ENCODE results near the gene BUD31. TPM values are rescaled to one million over a fixed set of nuclear protein-coding genes. Genes with fewer than 3 reads are reported as not detected.

BUD31 gene
- total and polyA plus RNA-seq, 2 experiments from 2014 or later: 77.1 to 247 TPM

DNA sequence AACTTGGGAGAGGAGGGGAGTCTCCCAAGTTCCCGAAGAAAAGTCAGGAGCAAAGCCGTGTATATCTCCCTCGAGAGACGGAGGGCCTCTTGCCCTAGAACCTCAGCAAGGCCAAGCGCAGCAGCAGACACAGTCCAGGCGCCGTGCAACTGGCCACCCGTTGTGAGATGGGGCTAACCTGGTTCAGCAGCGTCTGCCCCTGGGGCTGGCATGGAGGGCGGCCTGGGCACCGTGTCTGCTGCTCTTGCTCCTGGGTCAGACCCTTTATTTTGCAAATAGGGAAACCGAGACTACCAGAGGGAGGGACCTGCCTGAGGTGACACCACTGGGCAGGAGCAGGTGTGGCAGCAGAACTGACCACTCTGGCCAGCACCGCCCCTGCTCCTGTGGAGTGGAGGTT, 43.8 kb downstream of the BUD31 start (continued):
- TF ChIP-seq ZNF114 (CRISPR knock-in tag; IDR thresholded peaks at IDR 0.05): no peak
- no peak for TF ChIP-seq EZH2 (IDR thresholded peaks at IDR 0.05; ENCODE audit: low read depth, unreplicated experiment)
- no peak for TF ChIP-seq STAT1 (IDR thresholded peaks at IDR 0.05; ENCODE audit: unreplicated experiment)

DNA sequence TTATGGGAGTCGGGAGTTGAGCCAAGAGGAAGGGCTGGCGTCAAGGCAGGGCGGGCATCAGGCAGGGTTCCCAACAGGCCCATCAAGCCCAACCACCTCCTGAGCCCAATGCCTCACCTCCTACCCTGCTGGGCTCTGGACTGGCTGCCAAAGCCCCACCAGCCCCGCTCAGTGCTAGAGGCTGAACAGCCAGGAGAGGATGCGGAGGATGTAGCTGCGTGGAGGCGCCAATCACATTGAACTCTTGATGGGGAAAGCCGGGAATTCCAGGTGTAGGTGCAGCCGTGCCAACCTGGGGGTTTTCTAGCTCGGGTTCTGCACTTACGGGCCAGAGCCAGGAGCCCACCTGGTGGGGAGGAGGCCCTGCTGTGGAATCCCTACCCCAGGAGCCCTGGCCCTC, 44.3 kb downstream of the BUD31 start:
- no peaks in the 10 kb centered on the region for H3K9me3 Mint-ChIP-seq
- no peak overlapping the region for H3K4me3 Mint-ChIP-seq
- H3K27me3 Mint-ChIP-seq (ENCODE audit: insufficient read depth, low read depth, poor library complexity): peaks cover 24% of the 10 kb centered on the region
- H4K20me1 ChIP-seq (replicated peaks; ENCODE audit: insufficient read depth): peaks cover 10% of the 10 kb centered on the region
- peaks cover 92% of the 10 kb centered on the region for H3K36me3 Mint-ChIP-seq (ENCODE audit: low read depth)
- ATAC-seq (no peak), DNase-seq (ENCODE audit: low spot score) (no peak)
- peaks cover 6% of the 10 kb centered on the region; the same call in 1 of the 2 replicates for H3K79me2 ChIP-seq (replicated peaks; ENCODE audit: insufficient read depth)
- H3K36me3 ChIP-seq (ENCODE audit: insufficient read depth): peaks cover 16% of the 10 kb centered on the region
- H3K4me1 ChIP-seq (ENCODE audit: insufficient read depth): no peaks in the 10 kb centered on the region
- peaks cover 28% of the 10 kb centered on the region for H3F3A ChIP-seq (replicated peaks; ENCODE audit: low read depth)
- no peaks in the 10 kb centered on the region for H3K4me1 Mint-ChIP-seq
- H2AFZ ChIP-seq: no peak overlapping the region
- H3K27me3 ChIP-seq (ENCODE audit: insufficient read depth): no peaks in the 10 kb centered on the region
- TF ChIP-seq CREB1 (CRISPR knock-in tag; IDR thresholded peaks at IDR 0.05; ENCODE audit: low read depth) (no peak), POLR2AphosphoS5 (IDR thresholded peaks at IDR 0.05; ENCODE audit: low read depth) (no peak), NANOG (IDR thresholded peaks at IDR 0.05; ENCODE audit: borderline replicate concordance) (no peak), ZNF331 (CRISPR knock-in tag; IDR thresholded peaks at IDR 0.05; ENCODE audit: low read depth) (no peak), ZNF114 (CRISPR knock-in tag; IDR thresholded peaks at IDR 0.05) (no peak), CTCF (conservative IDR thresholded peaks at IDR 0.05; ENCODE audit: low read depth in 2 of 2) (no peak), EZH2phosphoT487 (IDR thresholded peaks at IDR 0.05; ENCODE audit: unreplicated experiment) (no peak), EZH2 (IDR thresholded peaks at IDR 0.05; ENCODE audit: low read depth, unreplicated experiment) (no peak), STAT1 (IDR thresholded peaks at IDR 0.05; ENCODE audit: unreplicated experiment) (no peak), REST (IDR thresholded peaks at IDR 0.05; ENCODE audit: unreplicated experiment) (no peak), JUNB (IDR thresholded peaks at IDR 0.05; ENCODE audit: unreplicated experiment) (no peak)
- TF ChIP-seq, protein P1, sequence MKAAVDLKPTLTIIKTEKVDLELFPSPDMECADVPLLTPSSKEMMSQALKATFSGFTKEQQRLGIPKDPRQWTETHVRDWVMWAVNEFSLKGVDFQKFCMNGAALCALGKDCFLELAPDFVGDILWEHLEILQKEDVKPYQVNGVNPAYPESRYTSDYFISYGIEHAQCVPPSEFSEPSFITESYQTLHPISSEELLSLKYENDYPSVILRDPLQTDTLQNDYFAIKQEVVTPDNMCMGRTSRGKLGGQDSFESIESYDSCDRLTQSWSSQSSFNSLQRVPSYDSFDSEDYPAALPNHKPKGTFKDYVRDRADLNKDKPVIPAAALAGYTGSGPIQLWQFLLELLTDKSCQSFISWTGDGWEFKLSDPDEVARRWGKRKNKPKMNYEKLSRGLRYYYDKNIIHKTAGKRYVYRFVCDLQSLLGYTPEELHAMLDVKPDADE (IDR thresholded peaks at IDR 0.05): no peak
- TF ChIP-seq, protein P2, sequence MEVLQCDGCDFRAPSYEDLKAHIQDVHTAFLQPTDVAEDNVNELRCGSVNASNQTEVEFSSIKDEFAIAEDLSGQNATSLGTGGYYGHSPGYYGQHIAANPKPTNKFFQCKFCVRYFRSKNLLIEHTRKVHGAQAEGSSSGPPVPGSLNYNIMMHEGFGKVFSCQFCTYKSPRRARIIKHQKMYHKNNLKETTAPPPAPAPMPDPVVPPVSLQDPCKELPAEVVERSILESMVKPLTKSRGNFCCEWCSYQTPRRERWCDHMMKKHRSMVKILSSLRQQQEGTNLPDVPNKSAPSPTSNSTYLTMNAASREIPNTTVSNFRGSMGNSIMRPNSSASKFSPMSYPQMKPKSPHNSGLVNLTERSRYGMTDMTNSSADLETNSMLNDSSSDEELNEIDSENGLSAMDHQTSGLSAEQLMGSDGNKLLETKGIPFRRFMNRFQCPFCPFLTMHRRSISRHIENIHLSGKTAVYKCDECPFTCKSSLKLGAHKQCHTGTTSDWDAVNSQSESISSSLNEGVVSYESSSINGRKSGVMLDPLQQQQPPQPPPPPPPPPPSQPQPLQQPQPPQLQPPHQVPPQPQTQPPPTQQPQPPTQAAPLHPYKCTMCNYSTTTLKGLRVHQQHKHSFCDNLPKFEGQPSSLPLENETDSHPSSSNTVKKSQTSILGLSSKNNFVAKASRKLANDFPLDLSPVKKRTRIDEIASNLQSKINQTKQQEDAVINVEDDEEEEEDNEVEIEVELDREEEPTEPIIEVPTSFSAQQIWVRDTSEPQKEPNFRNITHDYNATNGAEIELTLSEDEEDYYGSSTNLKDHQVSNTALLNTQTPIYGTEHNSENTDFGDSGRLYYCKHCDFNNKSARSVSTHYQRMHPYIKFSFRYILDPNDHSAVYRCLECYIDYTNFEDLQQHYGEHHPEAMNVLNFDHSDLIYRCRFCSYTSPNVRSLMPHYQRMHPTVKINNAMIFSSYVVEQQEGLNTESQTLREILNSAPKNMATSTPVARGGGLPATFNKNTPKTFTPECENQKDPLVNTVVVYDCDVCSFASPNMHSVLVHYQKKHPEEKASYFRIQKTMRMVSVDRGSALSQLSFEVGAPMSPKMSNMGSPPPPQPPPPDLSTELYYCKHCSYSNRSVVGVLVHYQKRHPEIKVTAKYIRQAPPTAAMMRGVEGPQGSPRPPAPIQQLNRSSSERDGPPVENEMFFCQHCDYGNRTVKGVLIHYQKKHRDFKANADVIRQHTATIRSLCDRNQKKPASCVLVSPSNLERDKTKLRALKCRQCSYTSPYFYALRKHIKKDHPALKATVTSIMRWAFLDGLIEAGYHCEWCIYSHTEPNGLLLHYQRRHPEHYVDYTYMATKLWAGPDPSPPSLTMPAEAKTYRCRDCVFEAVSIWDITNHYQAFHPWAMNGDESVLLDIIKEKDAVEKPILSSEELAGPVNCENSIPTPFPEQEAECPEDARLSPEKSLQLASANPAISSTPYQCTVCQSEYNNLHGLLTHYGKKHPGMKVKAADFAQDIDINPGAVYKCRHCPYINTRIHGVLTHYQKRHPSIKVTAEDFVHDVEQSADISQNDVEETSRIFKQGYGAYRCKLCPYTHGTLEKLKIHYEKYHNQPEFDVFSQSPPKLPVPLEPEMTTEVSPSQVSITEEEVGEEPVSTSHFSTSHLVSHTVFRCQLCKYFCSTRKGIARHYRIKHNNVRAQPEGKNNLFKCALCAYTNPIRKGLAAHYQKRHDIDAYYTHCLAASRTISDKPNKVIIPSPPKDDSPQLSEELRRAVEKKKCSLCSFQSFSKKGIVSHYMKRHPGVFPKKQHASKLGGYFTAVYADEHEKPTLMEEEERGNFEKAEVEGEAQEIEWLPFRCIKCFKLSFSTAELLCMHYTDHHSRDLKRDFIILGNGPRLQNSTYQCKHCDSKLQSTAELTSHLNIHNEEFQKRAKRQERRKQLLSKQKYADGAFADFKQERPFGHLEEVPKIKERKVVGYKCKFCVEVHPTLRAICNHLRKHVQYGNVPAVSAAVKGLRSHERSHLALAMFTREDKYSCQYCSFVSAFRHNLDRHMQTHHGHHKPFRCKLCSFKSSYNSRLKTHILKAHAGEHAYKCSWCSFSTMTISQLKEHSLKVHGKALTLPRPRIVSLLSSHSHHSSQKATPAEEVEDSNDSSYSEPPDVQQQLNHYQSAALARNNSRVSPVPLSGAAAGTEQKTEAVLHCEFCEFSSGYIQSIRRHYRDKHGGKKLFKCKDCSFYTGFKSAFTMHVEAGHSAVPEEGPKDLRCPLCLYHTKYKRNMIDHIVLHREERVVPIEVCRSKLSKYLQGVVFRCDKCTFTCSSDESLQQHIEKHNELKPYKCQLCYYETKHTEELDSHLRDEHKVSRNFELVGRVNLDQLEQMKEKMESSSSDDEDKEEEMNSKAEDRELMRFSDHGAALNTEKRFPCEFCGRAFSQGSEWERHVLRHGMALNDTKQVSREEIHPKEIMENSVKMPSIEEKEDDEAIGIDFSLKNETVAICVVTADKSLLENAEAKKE (CRISPR knock-in tag; IDR thresholded peaks at IDR 0.05): no peak
- no peak overlapping the region for H3K27ac ChIP-seq (ENCODE audit: low read depth)
- H3K4me2 ChIP-seq: no peak overlapping the region
- no peak overlapping the region for H3K4me3 ChIP-seq
- no peaks in the 10 kb centered on the region for H3K9me2 ChIP-seq (ENCODE audit: insufficient read depth)
- H3K27ac Mint-ChIP-seq: no peak overlapping the region
